22Rv1 (cell line): ENCODE results near the gene KIR2DL1.
"Not testable (repeated sequence)": the region's sequence is repeated elsewhere in the genome, so short reads cannot be mapped to it uniquely, and the experiment has no call there.

ENCODE experiments used
- ZFX ChIP-seq: fragments of 450-650 bp; IDR thresholded peaks from 2 replicates; pipeline ENCODE4 v1.6.1; 2017; ENCODE audit warnings: antibody characterized with exemption, borderline replicate concordance
- TF ChIP-seq, protein P1 (sequence below): fragments of 450-650 bp; IDR thresholded peaks from 2 replicates; pipeline ENCODE4 v1.5.1; 2017; ENCODE audit warnings: mild to moderate bottlenecking

GRCh38 chr19:54747614-54748322, 21.8 kb upstream of the KIR2DL1 start:
- TF ChIP-seq, protein P1, sequence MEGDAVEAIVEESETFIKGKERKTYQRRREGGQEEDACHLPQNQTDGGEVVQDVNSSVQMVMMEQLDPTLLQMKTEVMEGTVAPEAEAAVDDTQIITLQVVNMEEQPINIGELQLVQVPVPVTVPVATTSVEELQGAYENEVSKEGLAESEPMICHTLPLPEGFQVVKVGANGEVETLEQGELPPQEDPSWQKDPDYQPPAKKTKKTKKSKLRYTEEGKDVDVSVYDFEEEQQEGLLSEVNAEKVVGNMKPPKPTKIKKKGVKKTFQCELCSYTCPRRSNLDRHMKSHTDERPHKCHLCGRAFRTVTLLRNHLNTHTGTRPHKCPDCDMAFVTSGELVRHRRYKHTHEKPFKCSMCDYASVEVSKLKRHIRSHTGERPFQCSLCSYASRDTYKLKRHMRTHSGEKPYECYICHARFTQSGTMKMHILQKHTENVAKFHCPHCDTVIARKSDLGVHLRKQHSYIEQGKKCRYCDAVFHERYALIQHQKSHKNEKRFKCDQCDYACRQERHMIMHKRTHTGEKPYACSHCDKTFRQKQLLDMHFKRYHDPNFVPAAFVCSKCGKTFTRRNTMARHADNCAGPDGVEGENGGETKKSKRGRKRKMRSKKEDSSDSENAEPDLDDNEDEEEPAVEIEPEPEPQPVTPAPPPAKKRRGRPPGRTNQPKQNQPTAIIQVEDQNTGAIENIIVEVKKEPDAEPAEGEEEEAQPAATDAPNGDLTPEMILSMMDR: not testable (repeated sequence)
- not testable (repeated sequence) for TF ChIP-seq ZFX
